Measurements from ENCODE around the gene BBX. TPM values are rescaled to one million over a fixed set of nuclear protein-coding genes. Genes with fewer than 3 reads are reported as not detected.

Gene BBX
- total RNA-seq, 4 donors from 2014 or later: 55.6 to 86.7 (median 73.0) TPM

- H3K27ac ChIP-seq: no peak overlapping the region
- peaks cover 0 to 37% of the 10 kb centered on the region in 2 donors for H3K36me3 ChIP-seq
- H3K27me3 ChIP-seq: no peaks in the 10 kb centered on the region
- H3K4me3 ChIP-seq: no peak overlapping the region
- 85 to 88% methylated on average over 6 of the region's 6 CpGs for WGBS, 2 donors (ENCODE audit: low coverage in 1 of 2)
- H3K9me3 ChIP-seq: no peaks in the 10 kb centered on the region
- peaks cover 0 to 6% (median 0%) of the 10 kb centered on the region in 3 donors for H3K4me1 ChIP-seq
- TF ChIP-seq EP300 (IDR thresholded peaks at IDR 0.05) (no peak), POLR2AphosphoS5 (IDR thresholded peaks at IDR 0.05) (no peak), CTCF (IDR thresholded peaks at IDR 0.05) (no peak), POLR2A (IDR thresholded peaks at IDR 0.05) (no peak)
- no peak for ATAC-seq
Measured at GRCh38 chr3:107772016-107772415, 249.3 kb downstream of the BBX start.

GRCh38 chr3:107775974-107776373 lies 253.2 kb downstream of the BBX start:
- no peaks in the 10 kb centered on the region for H3K4me1 ChIP-seq
- no peaks in the 10 kb centered on the region for H3K9me3 ChIP-seq
- peaks cover 0 to 72% of the 10 kb centered on the region in 2 donors for H3K36me3 ChIP-seq
- H3K27me3 ChIP-seq: no peaks in the 10 kb centered on the region
- no peak for TF ChIP-seq POLR2AphosphoS5 (IDR thresholded peaks at IDR 0.05)
- TF ChIP-seq POLR2A (IDR thresholded peaks at IDR 0.05): no peak
- no peak overlapping the region for H3K27ac ChIP-seq
- WGBS, 2 donors (ENCODE audit: low coverage in 1 of 2): 100% methylated on average over 1 of the region's 1 CpG
- no peak overlapping the region for H3K4me3 ChIP-seq
- no peak for ATAC-seq

GRCh38 chr3:107781253-107781652 lies 258.5 kb downstream of the BBX start:
- no peak for TF ChIP-seq EP300 (IDR thresholded peaks at IDR 0.05)
- no peak for TF ChIP-seq CTCF (IDR thresholded peaks at IDR 0.05)
- no peak for TF ChIP-seq POLR2A (IDR thresholded peaks at IDR 0.05)
- TF ChIP-seq POLR2AphosphoS5 (IDR thresholded peaks at IDR 0.05): no peak
- H3K4me1 ChIP-seq: no peaks in the 10 kb centered on the region
- H3K4me3 ChIP-seq: no peak overlapping the region
- ATAC-seq: no peak
- no peak overlapping the region for H3K27ac ChIP-seq
- H3K27me3 ChIP-seq: no peaks in the 10 kb centered on the region
- peaks cover 0 to 59% of the 10 kb centered on the region in 2 donors for H3K36me3 ChIP-seq
- WGBS, 2 donors (ENCODE audit: low coverage in 1 of 2): 71 to 96% methylated on average over 1 of the region's 1 CpG
- no peaks in the 10 kb centered on the region for H3K9me3 ChIP-seq

- Histone ChIP-seq H3K27ac (no peak overlapping the region), H3K27me3 (no peaks in the 10 kb centered on the region), H3K36me3 (peaks cover 0 to 55% of the 10 kb centered on the region in 2 donors), H3K9me3 (no peaks in the 10 kb centered on the region), H3K4me1 (no peaks in the 10 kb centered on the region), H3K4me3 (no peak overlapping the region)
- TF ChIP-seq EP300 (IDR thresholded peaks at IDR 0.05) (no peak), CTCF (IDR thresholded peaks at IDR 0.05) (no peak), POLR2A (IDR thresholded peaks at IDR 0.05) (no peak), POLR2AphosphoS5 (IDR thresholded peaks at IDR 0.05) (no peak)
- no peak for ATAC-seq
- WGBS, 2 donors (ENCODE audit: low coverage in 1 of 2): 100% methylated on average over 2 of the region's 2 CpGs
Measured at GRCh38 chr3:107782054-107782453, 259.3 kb downstream of the BBX start.

GRCh38 chr3:107790612-107791011 lies 267.9 kb downstream of the BBX start:
- no peak overlapping the region for H3K27ac ChIP-seq
- no peaks in the 10 kb centered on the region for H3K9me3 ChIP-seq
- no peak for TF ChIP-seq POLR2AphosphoS5 (IDR thresholded peaks at IDR 0.05)
- no peak for TF ChIP-seq POLR2A (IDR thresholded peaks at IDR 0.05)
- no peak for TF ChIP-seq EP300 (IDR thresholded peaks at IDR 0.05)
- TF ChIP-seq CTCF (IDR thresholded peaks at IDR 0.05): no peak
- H3K36me3 ChIP-seq: peaks cover 0 to 45% of the 10 kb centered on the region in 2 donors
- 95 to 98% methylated on average over 4 to 6 of the region's 6 CpGs for WGBS, 2 donors (ENCODE audit: low coverage in 1 of 2)
- H3K27me3 ChIP-seq: no peaks in the 10 kb centered on the region
- no peaks in the 10 kb centered on the region for H3K4me1 ChIP-seq
- no peak for ATAC-seq
- H3K4me3 ChIP-seq: no peak overlapping the region

All from gastroesophageal sphincter (tissue), 4 donors.